WTC11 (cell line): ENCODE results near the gene NUDT8.

ENCODE experiments used
- ATF6 ChIP-seq: sonication (generic); formaldehyde crosslinking; IDR thresholded peaks from 2 replicates; pipeline ENCODE4 v1.8.1; 2023; ENCODE audit warnings: mild to moderate bottlenecking, missing genetic modification reagents
- CREB1 ChIP-seq: sonication (generic); formaldehyde crosslinking; IDR thresholded peaks from 2 replicates; pipeline ENCODE4 v1.8.0; 2023; ENCODE audit warnings: mild to moderate bottlenecking, missing genetic modification reagents
- CREM ChIP-seq: sonication (generic); formaldehyde crosslinking; IDR thresholded peaks from 2 replicates; pipeline ENCODE4 v1.8.1; 2022; ENCODE audit warnings: mild to moderate bottlenecking, missing genetic modification reagents, moderate library complexity
- CTCF ChIP-seq: fragments of 200-600 bp; IDR thresholded peaks from 2 replicates; pipeline ENCODE4 v1.8.0; 2022; ENCODE audit warnings: antibody characterized with exemption
- EMX1 ChIP-seq: fragments of 250-450 bp; sonication (Bioruptor Pico); IDR thresholded peaks from 2 replicates; pipeline ENCODE4 v1.8.0; 2021; ENCODE audit warnings: mild to moderate bottlenecking
- SP1 ChIP-seq: sonication (generic); formaldehyde crosslinking; conservative IDR thresholded peaks from 2 replicates; pipeline ENCODE4 v1.8.1; 2022; ENCODE audit warnings: missing genetic modification reagents
- TCF7 ChIP-seq: sonication (generic); formaldehyde crosslinking; IDR thresholded peaks from 2 replicates; pipeline ENCODE4 v1.8.0; 2022; ENCODE audit warnings: mild to moderate bottlenecking, low read depth, missing genetic modification reagents, moderate library complexity
- ZNF263 ChIP-seq: sonication (generic); formaldehyde crosslinking; IDR thresholded peaks from 2 replicates; pipeline ENCODE4 v1.8.1; 2022; ENCODE audit warnings: low read depth, mild to moderate bottlenecking, moderate library complexity, missing genetic modification reagents
- ZNF423 ChIP-seq: fragments of 250-450 bp; sonication (Bioruptor Pico); IDR thresholded peaks from 2 replicates; pipeline ENCODE4 v2.1.2; 2022; ENCODE audit warnings: mild to moderate bottlenecking, moderate library complexity
- TF ChIP-seq, protein P1 (sequence below): sonication (generic); formaldehyde crosslinking; IDR thresholded peaks from 2 replicates; pipeline ENCODE4 v1.8.0; 2022; ENCODE audit warnings: mild to moderate bottlenecking, missing genetic modification reagents
- TF ChIP-seq, protein P2 (sequence below): sonication (generic); formaldehyde crosslinking; IDR thresholded peaks from 2 replicates; pipeline ENCODE4 v1.8.1; 2022; ENCODE audit warnings: mild to moderate bottlenecking, moderate library complexity, missing genetic modification reagents
- TF ChIP-seq, protein P3 (sequence below): sonication (generic); formaldehyde crosslinking; IDR thresholded peaks from 2 replicates; pipeline ENCODE4 v1.8.1; 2023; ENCODE audit warnings: mild to moderate bottlenecking, moderate library complexity, missing genetic modification reagents

GRCh38 chr11:67632175-67632981, 2.6 kb upstream of the NUDT8 start:
- TF ChIP-seq ZNF263 (CRISPR knock-in tag) (no peak), CTCF (no peak), CREM (CRISPR knock-in tag) (no peak), SP1 (no peak), ZNF423 (CRISPR knock-in tag) (no peak), TCF7 (CRISPR knock-in tag) (no peak), ATF6 (CRISPR knock-in tag) (no peak), CREB1 (CRISPR knock-in tag) (no peak), EMX1 (CRISPR knock-in tag) (no peak)
- TF ChIP-seq, protein P1, sequence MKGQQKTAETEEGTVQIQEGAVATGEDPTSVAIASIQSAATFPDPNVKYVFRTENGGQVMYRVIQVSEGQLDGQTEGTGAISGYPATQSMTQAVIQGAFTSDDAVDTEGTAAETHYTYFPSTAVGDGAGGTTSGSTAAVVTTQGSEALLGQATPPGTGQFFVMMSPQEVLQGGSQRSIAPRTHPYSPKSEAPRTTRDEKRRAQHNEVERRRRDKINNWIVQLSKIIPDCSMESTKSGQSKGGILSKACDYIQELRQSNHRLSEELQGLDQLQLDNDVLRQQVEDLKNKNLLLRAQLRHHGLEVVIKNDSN, result no peak
- TF ChIP-seq, protein P2, sequence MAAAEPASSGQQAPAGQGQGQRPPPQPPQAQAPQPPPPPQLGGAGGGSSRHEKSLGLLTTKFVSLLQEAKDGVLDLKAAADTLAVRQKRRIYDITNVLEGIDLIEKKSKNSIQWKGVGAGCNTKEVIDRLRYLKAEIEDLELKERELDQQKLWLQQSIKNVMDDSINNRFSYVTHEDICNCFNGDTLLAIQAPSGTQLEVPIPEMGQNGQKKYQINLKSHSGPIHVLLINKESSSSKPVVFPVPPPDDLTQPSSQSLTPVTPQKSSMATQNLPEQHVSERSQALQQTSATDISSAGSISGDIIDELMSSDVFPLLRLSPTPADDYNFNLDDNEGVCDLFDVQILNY (CRISPR knock-in tag), result no peak
- TF ChIP-seq, protein P3, sequence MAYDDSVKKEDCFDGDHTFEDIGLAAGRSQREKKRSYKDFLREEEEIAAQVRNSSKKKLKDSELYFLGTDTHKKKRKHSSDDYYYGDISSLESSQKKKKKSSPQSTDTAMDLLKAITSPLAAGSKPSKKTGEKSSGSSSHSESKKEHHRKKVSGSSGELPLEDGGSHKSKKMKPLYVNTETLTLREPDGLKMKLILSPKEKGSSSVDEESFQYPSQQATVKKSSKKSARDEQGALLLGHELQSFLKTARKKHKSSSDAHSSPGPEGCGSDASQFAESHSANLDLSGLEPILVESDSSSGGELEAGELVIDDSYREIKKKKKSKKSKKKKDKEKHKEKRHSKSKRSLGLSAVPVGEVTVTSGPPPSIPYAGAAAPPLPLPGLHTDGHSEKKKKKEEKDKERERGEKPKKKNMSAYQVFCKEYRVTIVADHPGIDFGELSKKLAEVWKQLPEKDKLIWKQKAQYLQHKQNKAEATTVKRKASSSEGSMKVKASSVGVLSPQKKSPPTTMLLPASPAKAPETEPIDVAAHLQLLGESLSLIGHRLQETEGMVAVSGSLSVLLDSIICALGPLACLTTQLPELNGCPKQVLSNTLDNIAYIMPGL (CRISPR knock-in tag), result no peak
